Activated effector memory CD4-positive, alpha-beta T cell treated with anti-CD3 and anti-CD28 coated beads, Interleukin-2, amount 50 U/mL, for 16 hours (primary cell): Measurements from ENCODE around the gene AMPD3.
"Not testable (repeated sequence)": the region's sequence is repeated elsewhere in the genome, so short reads cannot be mapped to it uniquely, and the experiment has no call there.

Source experiments
- DNase-seq: peaks from one replicate; pipeline ENCODE4 v3.0.0-alpha.2; 2020

Gene AMPD3

GRCh38 chr11:10454878-10455631 lies at the start of gene AMPD3:
AMPD3 (plus strand) TSS chr11:10455264; CDS start chr11:10461520, 6,256 bp downstream.
- no peak for DNase-seq

GRCh38 chr11:10405865-10406592 lies 49.0 kb upstream of the AMPD3 start:
- DNase-seq: peak; percentile 77

DNA sequence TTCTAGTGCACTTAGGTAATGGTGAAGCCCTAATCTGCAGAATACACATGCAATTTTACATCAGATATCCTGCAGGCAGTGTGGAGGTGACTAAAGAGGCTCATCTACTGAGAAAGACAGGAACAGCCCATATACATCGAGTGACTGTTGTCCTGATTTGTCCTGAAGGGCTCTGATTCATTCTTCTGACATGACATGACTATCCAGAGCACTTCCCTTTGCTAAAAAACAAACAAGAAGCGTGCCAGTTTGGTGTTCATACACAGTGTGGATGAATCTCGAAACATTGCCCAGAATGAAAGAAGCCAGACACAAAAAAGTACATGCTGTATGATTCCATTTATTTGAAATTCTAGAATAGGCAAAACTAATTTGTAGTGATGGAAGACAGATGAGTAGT lies 48.0 kb upstream of the AMPD3 start:
- no peak for DNase-seq

GRCh38 chr11:10407749-10408685 lies 47.0 kb upstream of the AMPD3 start:
- no peak for DNase-seq

DNA sequence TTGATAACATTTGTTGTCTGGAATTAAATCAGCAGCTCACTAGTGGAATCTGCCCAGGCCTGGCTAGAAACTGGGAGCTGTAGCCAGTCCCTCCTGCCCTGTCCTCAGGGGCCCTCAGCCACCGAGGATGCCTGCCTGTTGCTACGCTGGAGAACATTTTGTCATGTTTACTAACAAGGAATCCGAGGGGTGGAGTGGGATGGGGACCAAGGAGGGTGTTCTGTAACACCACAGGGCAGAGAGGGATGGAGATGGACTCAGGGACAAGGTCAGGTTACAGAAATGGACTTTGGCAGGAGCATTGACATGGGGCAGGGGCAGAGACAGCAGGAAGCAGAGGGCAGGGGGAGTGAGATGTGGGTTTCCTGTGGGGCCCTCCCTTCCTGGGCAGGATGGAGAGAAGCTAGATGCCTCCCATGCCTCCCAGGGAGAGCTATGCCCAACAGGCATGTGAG lies 45.8 kb upstream of the AMPD3 start:
- DNase-seq: no peak

- no peak for DNase-seq
Measured at GRCh38 chr11:10410106-10410843, 44.8 kb upstream of the AMPD3 start.

GRCh38 chr11:10410844-10411200 lies 44.2 kb upstream of the AMPD3 start:
- DNase-seq: no peak

DNA sequence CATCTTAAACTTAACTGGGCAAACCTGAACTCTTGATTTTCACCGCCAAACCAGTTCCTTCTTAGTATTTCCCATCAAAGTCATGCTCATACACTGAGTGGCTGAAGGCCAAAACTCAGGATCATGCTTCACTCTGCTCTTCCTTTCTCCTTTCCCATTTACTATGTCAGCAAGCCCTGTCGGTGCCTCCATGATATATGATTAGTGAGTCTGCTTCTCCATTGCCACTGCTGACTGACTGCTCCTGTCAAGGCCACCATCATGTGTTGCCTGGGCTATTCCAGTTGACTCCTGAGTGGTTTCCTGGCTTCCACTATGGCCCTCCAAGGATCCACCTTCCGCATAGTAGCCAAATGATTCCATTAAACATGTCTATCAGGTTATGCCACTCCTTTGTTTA lies 42.8 kb upstream of the AMPD3 start:
- DNase-seq: no peak

DNA sequence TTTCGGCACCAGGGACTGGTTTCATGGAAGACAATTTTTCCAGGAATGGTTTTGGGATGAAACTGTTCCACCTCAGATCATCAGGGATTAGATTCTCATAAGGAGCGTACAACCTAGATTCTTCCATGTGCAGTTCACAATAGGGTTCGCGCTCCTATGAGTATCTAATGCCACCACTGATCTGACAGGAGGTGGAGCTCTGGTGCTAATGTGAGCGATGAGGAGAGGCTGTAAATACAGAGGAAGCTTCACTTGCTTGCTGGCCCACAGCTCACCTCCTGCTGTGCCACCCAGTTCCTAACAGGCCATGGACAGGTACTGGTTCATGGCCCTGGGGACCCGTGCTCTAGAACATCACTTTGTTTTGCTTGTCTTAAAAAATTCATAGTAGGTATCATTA lies 41.8 kb upstream of the AMPD3 start:
- peak; percentile 68 for DNase-seq

GRCh38 chr11:10414181-10414580 lies 40.9 kb upstream of the AMPD3 start:
- no peak for DNase-seq

- no peak for DNase-seq
Measured at GRCh38 chr11:10414659-10415058, 40.4 kb upstream of the AMPD3 start.

- no peak for DNase-seq
Measured at GRCh38 chr11:10415817-10416392, 39.2 kb upstream of the AMPD3 start.

GRCh38 chr11:10418259-10418949 lies 36.7 kb upstream of the AMPD3 start:
- no peak for DNase-seq

DNA sequence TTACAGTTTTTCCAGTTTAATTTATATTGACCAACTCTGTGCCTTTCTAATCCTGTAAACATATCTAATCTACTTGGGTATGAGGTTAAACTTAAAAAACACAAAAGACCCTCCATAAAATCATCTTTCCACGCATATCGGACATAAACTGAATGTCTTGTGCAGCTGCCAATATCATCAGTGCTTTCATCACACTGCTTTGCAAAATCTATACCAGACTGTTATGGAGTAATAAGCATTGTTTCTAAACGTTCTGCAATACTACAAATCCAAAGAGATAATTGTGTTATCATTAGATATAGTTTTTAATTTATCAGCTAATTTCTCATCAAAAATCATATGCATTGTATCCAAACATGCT lies 36.1 kb upstream of the AMPD3 start:
- DNase-seq: no peak

DNA sequence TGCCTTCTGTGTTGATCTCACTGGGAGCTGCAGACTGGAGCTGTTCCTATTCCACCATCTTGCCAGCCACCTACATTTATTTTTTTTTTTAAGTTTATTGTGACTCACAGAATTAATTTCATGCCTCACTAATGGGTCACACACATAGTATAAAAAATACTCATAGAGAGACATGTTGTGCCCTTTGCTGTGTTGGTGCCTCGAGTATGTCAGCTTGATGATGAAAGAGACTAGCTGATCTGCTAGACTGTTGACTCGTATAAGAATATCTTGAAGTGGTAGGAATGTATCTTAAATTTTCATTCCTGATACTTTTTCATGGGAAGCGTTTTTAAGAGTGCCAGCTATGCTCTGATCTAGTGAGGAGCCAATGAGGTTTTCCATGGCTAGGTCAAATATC lies 28.6 kb upstream of the AMPD3 start:
- no peak for DNase-seq

GRCh38 chr11:10428453-10428852 lies 26.6 kb upstream of the AMPD3 start:
- no peak for DNase-seq

DNA sequence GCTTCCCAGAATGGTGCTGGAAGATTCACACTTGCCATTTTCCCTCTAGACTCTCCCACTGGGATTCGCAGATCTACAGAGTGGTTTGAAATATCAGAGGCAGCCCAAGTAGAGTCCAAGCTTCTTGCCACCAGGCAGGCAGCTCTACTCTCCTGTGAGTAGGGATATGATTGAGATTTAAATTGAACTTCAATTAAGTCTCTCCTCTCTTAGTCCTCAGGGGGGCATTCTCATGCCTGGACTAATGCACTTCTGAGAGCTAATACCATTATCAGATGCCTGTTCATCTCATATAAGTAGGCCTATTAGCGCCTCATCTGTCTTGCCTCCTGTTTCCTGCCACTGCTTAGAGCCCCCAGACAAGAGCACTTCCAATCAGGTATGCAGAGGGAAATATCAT lies 25.5 kb upstream of the AMPD3 start:
- no peak for DNase-seq

DNA sequence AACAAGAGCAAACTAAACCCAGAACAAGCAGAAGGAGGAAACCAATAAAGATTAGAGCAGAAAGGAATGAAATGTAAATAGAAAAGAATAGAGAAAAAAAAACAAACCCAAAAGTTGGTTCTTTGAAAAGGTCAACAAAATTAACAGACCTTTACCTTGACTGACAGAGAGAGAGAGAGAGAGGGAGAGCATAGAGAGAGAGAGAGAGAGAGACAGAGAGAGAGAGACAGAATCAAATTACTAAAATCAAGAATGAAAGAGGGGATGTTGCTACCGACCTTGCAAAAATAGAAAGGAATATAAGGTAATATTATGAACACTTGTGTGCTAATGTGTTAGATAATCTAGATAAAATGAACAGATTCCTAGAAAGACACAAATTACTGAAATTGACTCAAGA lies 22.6 kb upstream of the AMPD3 start:
- DNase-seq: no peak

- DNase-seq: no peak
Measured at GRCh38 chr11:10432971-10433370, 22.1 kb upstream of the AMPD3 start.

GRCh38 chr11:10436224-10436623 lies 18.8 kb upstream of the AMPD3 start:
- DNase-seq: no peak

- DNase-seq: not testable (repeated sequence)
Measured at GRCh38 chr11:10436683-10437082, 18.4 kb upstream of the AMPD3 start.

DNA sequence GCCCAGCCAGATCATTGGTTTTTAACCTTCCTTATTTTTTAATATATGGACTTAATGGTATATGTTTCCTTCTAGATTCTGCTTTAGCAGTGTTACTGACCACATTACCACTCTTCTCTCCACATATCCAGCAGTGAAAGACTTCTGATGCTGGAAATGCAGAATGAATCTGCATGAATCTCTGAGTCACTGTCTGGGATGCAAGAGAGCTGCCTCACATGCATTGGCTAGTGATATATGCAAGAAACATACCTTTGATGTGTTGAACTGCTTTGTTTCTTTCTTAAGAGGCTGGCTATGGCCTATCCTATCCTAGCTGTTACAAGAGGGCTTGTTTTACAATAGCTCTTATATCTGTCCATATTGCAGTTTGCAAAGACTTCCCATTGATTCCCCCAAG lies 16.6 kb upstream of the AMPD3 start:
- DNase-seq: no peak
